MM.1S (cell line): Measurements from ENCODE around the gene TSSK3.

Experiments used
- DNase-seq: peaks from one replicate; pipeline ENCODE4 v3.0.0-alpha.2; 2015
- H2AFZ ChIP-seq: fragments of 300-600 bp; sonication (generic); 2 replicates; pipeline ENCODE4 v1.6.0; 2016; ENCODE audit warnings: antibody characterized with exemption, low read length
- H3F3A ChIP-seq: fragments of 300-600 bp; sonication (generic); 2 replicates; pipeline ENCODE4 v1.6.1; 2016; ENCODE audit warnings: mild to moderate bottlenecking, antibody characterized with exemption, low read length, moderate library complexity, mixed read lengths; ENCODE audit not compliant: insufficient read depth
- H3K27ac ChIP-seq: fragments of 300-600 bp; sonication (generic); 2 replicates; pipeline ENCODE4 v1.5.1; 2016; ENCODE audit warnings: mild to moderate bottlenecking, low read length
- H3K27me3 ChIP-seq: fragments of 300-600 bp; sonication (generic); replicated peaks from 2 replicates; pipeline ENCODE4 v1.6.0; 2016; ENCODE audit warnings: low read length; ENCODE audit not compliant: insufficient read depth
- H3K36me3 ChIP-seq: fragments of 300-600 bp; sonication (generic); replicated peaks from 2 replicates; pipeline ENCODE4 v1.6.1; 2016; ENCODE audit warnings: mild to moderate bottlenecking, low read length, mixed read lengths; ENCODE audit not compliant: insufficient read depth
- H3K4me1 ChIP-seq: fragments of 300-600 bp; sonication (generic); 2 replicates; pipeline ENCODE4 v1.6.1; 2016; ENCODE audit warnings: low read length, mixed read lengths
- H3K4me2 ChIP-seq: fragments of 300-600 bp; sonication (generic); 2 replicates; pipeline ENCODE4 v1.6.0; 2016; ENCODE audit warnings: low read depth, low read length
- H3K4me3 ChIP-seq: fragments of 300-600 bp; sonication (generic); 2 replicates; pipeline ENCODE4 v1.5.1; 2016; ENCODE audit warnings: low read length, mixed read lengths
- H3K79me2 ChIP-seq: fragments of 300-600 bp; sonication (generic); 2 replicates; pipeline ENCODE4 v1.6.1; 2016; ENCODE audit warnings: mixed run types, low read length, mixed read lengths
- H3K9ac ChIP-seq: fragments of 300-600 bp; sonication (generic); 2 replicates; pipeline ENCODE4 v1.6.1; 2016; ENCODE audit warnings: low read length, mixed read lengths
- H3K9me2 ChIP-seq: fragments of 300-600 bp; sonication (generic); replicated peaks from 2 replicates; pipeline ENCODE4 v1.6.1; 2016; ENCODE audit warnings: mild to moderate bottlenecking, low read length, mixed read lengths; ENCODE audit not compliant: insufficient read depth
- H3K9me3 ChIP-seq: fragments of 300-600 bp; sonication (generic); replicated peaks from 2 replicates; pipeline ENCODE4 v1.6.1; 2016; ENCODE audit warnings: mild to moderate bottlenecking, low read length, mixed read lengths; ENCODE audit not compliant: insufficient read depth
- H4K20me1 ChIP-seq: fragments of 300-600 bp; sonication (generic); 2 replicates; pipeline ENCODE4 v1.6.1; 2016; ENCODE audit warnings: mild to moderate bottlenecking, low read length, moderate library complexity, mixed read lengths; ENCODE audit not compliant: insufficient read depth
- EZH2 ChIP-seq: fragments of 300-600 bp; sonication (generic); optimal IDR thresholded peaks from 2 replicates; pipeline ENCODE3; 2017; ENCODE audit warnings: low read depth, mild to moderate bottlenecking, antibody characterized with exemption, low read length, mixed read lengths
- EZH2phosphoT487 ChIP-seq: fragments of 300-600 bp; sonication (generic); IDR thresholded peaks from 2 replicates; pipeline ENCODE4 v1.6.1; 2018; ENCODE audit warnings: antibody characterized with exemption, low read length
- TF ChIP-seq, protein P1 (sequence below): fragments of 300-600 bp; sonication (generic); IDR thresholded peaks from 2 replicates; pipeline ENCODE4 v1.5.1; 2016; ENCODE audit warnings: antibody characterized with exemption, low read length, mixed read lengths

The TSSK3 gene

DNA sequence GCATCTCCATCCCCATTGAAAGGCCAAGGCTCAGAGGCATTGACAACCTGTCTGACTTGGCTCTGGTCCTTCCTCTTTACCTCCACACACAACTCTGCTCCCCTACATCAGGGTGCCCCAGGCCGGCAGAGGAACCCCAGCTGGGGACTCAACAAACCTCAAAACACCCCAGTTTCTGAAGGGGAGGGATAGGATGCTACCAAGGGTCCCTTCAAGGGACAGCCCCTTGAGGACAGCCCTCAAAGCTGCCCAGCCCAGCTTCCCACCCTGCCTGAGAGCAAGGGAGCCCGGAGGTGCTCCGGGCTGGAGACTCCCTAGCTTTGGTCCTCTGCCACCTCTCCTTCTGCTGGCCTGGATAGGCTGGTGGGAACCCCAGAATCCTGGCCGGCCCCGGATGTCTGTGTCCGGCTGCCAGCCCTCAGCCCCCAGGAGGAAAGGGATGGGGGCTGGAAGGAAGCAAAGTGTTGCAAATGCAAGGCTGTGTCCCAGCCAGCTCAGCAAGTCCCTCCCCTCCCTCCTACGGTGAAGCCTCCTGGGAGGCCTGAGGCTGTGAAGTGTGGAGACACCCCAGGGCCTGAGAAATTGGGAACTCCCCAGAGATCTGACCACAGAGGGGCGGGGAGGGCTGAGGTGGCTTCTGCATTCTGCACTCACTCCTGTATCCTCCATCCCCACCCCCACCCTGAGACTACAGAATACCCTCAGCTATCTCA, 25.2 kb upstream of the TSSK3 start:
- DNase-seq: peak; percentile 87
- peaks cover 59% of the 10 kb centered on the region for H3K4me1 ChIP-seq
- peaks cover 9% of the 10 kb centered on the region for H3K79me2 ChIP-seq
- peak overlapping the region; percentile 67; the same call in 1 of the 2 replicates for H3K27ac ChIP-seq
- no peaks in the 10 kb centered on the region for H3K27me3 ChIP-seq
- H3K9me2 ChIP-seq: no peaks in the 10 kb centered on the region
- peak overlapping the region; percentile 28; the same call in 1 of the 2 replicates for H3K4me3 ChIP-seq
- H3K9ac ChIP-seq: no peak overlapping the region
- 0 out of 2 replicates have a peak overlapping the region, but pooled peaks have one; percentile 40 for H2AFZ ChIP-seq
- TF ChIP-seq EZH2: no peak
- TF ChIP-seq, protein P1, sequence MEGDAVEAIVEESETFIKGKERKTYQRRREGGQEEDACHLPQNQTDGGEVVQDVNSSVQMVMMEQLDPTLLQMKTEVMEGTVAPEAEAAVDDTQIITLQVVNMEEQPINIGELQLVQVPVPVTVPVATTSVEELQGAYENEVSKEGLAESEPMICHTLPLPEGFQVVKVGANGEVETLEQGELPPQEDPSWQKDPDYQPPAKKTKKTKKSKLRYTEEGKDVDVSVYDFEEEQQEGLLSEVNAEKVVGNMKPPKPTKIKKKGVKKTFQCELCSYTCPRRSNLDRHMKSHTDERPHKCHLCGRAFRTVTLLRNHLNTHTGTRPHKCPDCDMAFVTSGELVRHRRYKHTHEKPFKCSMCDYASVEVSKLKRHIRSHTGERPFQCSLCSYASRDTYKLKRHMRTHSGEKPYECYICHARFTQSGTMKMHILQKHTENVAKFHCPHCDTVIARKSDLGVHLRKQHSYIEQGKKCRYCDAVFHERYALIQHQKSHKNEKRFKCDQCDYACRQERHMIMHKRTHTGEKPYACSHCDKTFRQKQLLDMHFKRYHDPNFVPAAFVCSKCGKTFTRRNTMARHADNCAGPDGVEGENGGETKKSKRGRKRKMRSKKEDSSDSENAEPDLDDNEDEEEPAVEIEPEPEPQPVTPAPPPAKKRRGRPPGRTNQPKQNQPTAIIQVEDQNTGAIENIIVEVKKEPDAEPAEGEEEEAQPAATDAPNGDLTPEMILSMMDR: no peak
- no peak for TF ChIP-seq EZH2phosphoT487
- no peaks in the 10 kb centered on the region for H3K36me3 ChIP-seq
- H3K4me2 ChIP-seq: peak overlapping the region; percentile 77
- H3F3A ChIP-seq: peaks cover 46% of the 10 kb centered on the region
- no peaks in the 10 kb centered on the region for H3K9me3 ChIP-seq
- H4K20me1 ChIP-seq: no peaks in the 10 kb centered on the region

DNA sequence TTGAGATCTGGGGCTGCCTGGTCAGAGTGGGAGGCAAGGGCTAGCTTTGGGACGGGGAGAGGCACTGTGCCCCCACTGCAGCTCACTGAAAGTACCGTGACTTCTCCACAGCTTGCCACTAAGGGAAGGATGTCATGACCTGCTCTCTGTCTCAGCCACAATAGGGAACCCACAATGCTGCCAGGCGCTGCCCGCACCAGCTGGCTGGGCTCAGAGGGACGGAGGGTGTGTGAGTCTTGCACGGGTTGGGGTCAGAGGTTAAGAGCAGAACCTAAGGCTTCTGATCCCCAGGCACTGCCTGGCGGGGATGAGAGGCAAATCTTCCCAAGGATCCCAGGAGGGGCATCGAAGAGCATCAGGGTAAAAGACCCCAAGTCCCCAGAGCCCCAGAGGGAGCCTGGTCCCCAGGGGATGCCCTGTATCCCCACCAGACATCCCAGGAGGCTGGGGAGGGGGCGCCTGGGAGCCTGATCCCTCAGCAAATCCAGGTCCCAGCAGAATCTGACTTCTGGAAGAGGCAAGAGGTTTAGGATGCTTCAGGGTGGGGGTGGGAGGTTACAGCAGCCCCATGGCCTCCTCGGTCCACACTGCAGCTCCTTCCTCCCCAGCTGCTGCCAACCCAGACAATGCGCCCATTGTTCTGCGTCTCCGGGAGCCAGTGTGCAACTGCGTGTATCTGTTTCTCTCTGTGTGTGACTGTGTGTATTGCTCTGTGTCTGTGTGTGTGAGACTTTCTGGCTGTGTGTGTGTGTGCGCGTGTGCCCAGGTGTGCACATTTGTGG, 24.3 kb upstream of the TSSK3 start:
- Histone ChIP-seq H2AFZ (no peak overlapping the region), H3K36me3 (no peaks in the 10 kb centered on the region), H3F3A (peaks cover 37% of the 10 kb centered on the region), H3K27ac (peak overlapping the region; percentile 67; the same call in 1 of the 2 replicates), H3K9me2 (no peaks in the 10 kb centered on the region), H3K79me2 (peaks cover 9% of the 10 kb centered on the region), H3K9me3 (no peaks in the 10 kb centered on the region), H3K4me2 (peak overlapping the region; percentile 77), H3K4me3 (peak overlapping the region; percentile 28; the same call in 1 of the 2 replicates), H3K27me3 (no peaks in the 10 kb centered on the region), H3K9ac (no peak overlapping the region), H3K4me1 (peaks cover 51% of the 10 kb centered on the region), H4K20me1 (no peaks in the 10 kb centered on the region)
- TF ChIP-seq EZH2phosphoT487 (no peak), EZH2 (no peak)
- TF ChIP-seq, protein P1: no peak
- peak; percentile 80 for DNase-seq

DNA sequence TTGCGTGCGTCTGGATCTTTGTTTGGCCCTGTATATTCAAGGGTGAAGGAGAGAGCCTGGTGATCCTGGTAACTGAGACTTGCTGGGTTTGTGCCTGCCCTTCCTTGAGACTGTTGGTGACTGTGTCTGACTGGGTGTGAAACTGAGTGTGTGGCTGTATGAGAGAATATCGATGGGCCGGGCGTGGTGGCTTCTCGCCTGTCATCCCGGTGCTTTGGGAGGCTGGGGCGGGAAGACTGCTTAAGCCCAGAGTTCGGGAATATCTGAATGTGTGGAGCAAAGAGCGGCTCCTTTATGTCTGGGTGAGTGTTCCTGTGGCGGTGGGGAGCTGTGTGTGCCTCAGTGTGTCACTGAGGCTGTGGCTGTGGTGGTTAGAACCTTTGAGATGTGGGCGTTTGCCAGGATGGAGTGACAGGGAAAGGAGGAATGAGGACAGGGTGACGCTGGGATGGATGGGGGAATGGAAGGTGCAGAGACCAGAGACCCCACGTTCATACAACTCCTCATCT, 23.6 kb upstream of the TSSK3 start:
- Histone ChIP-seq H3K9ac (no peak overlapping the region), H3K4me2 (no peak overlapping the region), H3K4me3 (no peak overlapping the region), H3K79me2 (peaks cover 9% of the 10 kb centered on the region), H3K36me3 (no peaks in the 10 kb centered on the region), H2AFZ (no peak overlapping the region), H3K27ac (no peak overlapping the region), H3K27me3 (no peaks in the 10 kb centered on the region), H3F3A (peaks cover 30% of the 10 kb centered on the region), H4K20me1 (no peaks in the 10 kb centered on the region), H3K4me1 (peaks cover 44% of the 10 kb centered on the region), H3K9me2 (no peaks in the 10 kb centered on the region), H3K9me3 (no peaks in the 10 kb centered on the region)
- TF ChIP-seq EZH2phosphoT487: no peak
- TF ChIP-seq, protein P1: no peak
- TF ChIP-seq EZH2: no peak
- no peak for DNase-seq
